HepG2 (cell line): ENCODE measurements around the gene ACER3. TPM values are rescaled to one million over a fixed set of nuclear protein-coding genes. Genes with fewer than 3 reads are reported as not detected.

ENCODE experiments used
- ATF7-NPFF ChIP-seq: sonication (generic); formaldehyde crosslinking; IDR thresholded peaks from 2 replicates; pipeline ENCODE4 v1.8.1; 2023; ENCODE audit warnings: mild to moderate bottlenecking, low read depth, missing genetic modification reagents, moderate library complexity
- CREM ChIP-seq, 2 experiments: sonication (generic) in 1 of 2; formaldehyde crosslinking in 1 of 2; IDR thresholded peaks; 2 replicates each; pipeline versions ENCODE4 v1.4.0 to v1.6.1; 2016 to 2020; ENCODE audit warnings: antibody characterized with exemption in 1 of 2, mild to moderate bottlenecking in 1 of 2, missing genetic modification reagents in 1 of 2
- EZH2 ChIP-seq: conservative IDR thresholded peaks from 2 replicates; pipeline ENCODE4 v1.6.1; 2012; ENCODE audit warnings: mild to moderate bottlenecking, low read depth, low read length, moderate library complexity
- MIXL1 ChIP-seq: IDR thresholded peaks from 2 replicates; pipeline ENCODE4 v1.6.1; 2016
- NR1H2 ChIP-seq: sonication (generic); formaldehyde crosslinking; IDR thresholded peaks from 2 replicates; pipeline ENCODE4 v1.8.1; 2022; ENCODE audit warnings: low read depth, missing genetic modification reagents, borderline replicate concordance
- RFX1 ChIP-seq: fragments of 450-650 bp; IDR thresholded peaks from 2 replicates; pipeline ENCODE4 v1.6.1; 2017
- SOX5 ChIP-seq: IDR thresholded peaks from 2 replicates; pipeline ENCODE4 v1.6.1; 2016; ENCODE audit warnings: borderline replicate concordance
- SYNCRIP ChIP-seq: fragments of 200-400 bp; formaldehyde crosslinking; IDR thresholded peaks from 2 replicates; pipeline ENCODE4 v1.6.1; 2018; ENCODE audit warnings: mild to moderate bottlenecking, low read depth, low read length; ENCODE audit not compliant: insufficient read depth
- TARDBP ChIP-seq: sonication (generic); formaldehyde crosslinking; IDR thresholded peaks from 2 replicates; pipeline ENCODE4 v1.8.0; 2022; ENCODE audit warnings: mild to moderate bottlenecking, missing genetic modification reagents
- THAP9 ChIP-seq: sonication (generic); formaldehyde crosslinking; IDR thresholded peaks from 2 replicates; pipeline ENCODE4; 2020; ENCODE audit warnings: missing genetic modification reagents, mild to moderate bottlenecking, borderline replicate concordance
- ZBTB42 ChIP-seq: sonication (generic); formaldehyde crosslinking; IDR thresholded peaks from 2 replicates; pipeline ENCODE4 v1.5.0; 2020; ENCODE audit warnings: mild to moderate bottlenecking, missing genetic modification reagents
- ZFP41 ChIP-seq: sonication (generic); formaldehyde crosslinking; IDR thresholded peaks from 2 replicates; pipeline ENCODE4 v1.4.0; 2020; ENCODE audit warnings: mild to moderate bottlenecking, missing genetic modification reagents, borderline replicate concordance
- ZGPAT ChIP-seq: IDR thresholded peaks from 2 replicates; pipeline ENCODE4 v1.6.1; 2016; ENCODE audit warnings: mild to moderate bottlenecking
- ZNF225 ChIP-seq: sonication (generic); formaldehyde crosslinking; IDR thresholded peaks from 2 replicates; pipeline ENCODE4 v1.4.0; 2020; ENCODE audit warnings: mild to moderate bottlenecking, missing genetic modification reagents
- ZNF317 ChIP-seq: sonication (generic); formaldehyde crosslinking; IDR thresholded peaks from 2 replicates; pipeline ENCODE4 v1.5.0; 2020; ENCODE audit warnings: mild to moderate bottlenecking, missing genetic modification reagents
- ZNF781 ChIP-seq: sonication (generic); formaldehyde crosslinking; IDR thresholded peaks from 2 replicates; pipeline ENCODE4 v1.5.1; 2020; ENCODE audit warnings: borderline replicate concordance, mild to moderate bottlenecking, missing genetic modification reagents; ENCODE audit errors: not compliant biosample characterization
- polyA plus RNA-seq, 8 experiments: library from polyadenylated mRNA; depleted of rRNA in 3 of 8; stranded (reverse) in 7 of 8; unstranded in 1 of 8; fragments of >200 nt; fragmentation: Illumina TruSeq in 4 of 8; extraction: Trizol in 4 of 8; gene quantifications; 2 replicates each; pipeline versions ENCODE4 v1.2.1 to v1.2.3, GENCODE V29; 2011 to 2016; ENCODE audit warnings: low read depth in 4 of 8, missing spikeins in 1 of 8, mixed read lengths in 1 of 8; ENCODE audit not compliant: insufficient read depth in 1 of 8
- total RNA-seq, 5 experiments: library from RNA; depleted of rRNA; stranded (reverse); fragments of >200 nt; fragmentation: Illumina TruSeq; extraction: Trizol; gene quantifications; 2 replicates each; pipeline ENCODE4 v1.2.3, GENCODE V29; 2016; ENCODE audit warnings: low read depth in 1 of 5
- TF ChIP-seq, protein P1 (sequence below): sonication (generic); formaldehyde crosslinking; IDR thresholded peaks from 2 replicates; pipeline ENCODE4 v1.4.0; 2020; ENCODE audit warnings: low read depth, missing genetic modification reagents
- TF ChIP-seq, protein P2 (sequence below): sonication (generic); formaldehyde crosslinking; IDR thresholded peaks from 2 replicates; pipeline ENCODE4 v1.4.0; 2020; ENCODE audit warnings: missing genetic modification reagents; ENCODE audit errors: not compliant biosample characterization

The ACER3 gene
- total and polyA plus RNA-seq, 2 of the 13 experiments (the other 11 are each of a cell fraction or from before 2014, with no cell fraction given) = 6.0 to 9.8 TPM

DNA sequence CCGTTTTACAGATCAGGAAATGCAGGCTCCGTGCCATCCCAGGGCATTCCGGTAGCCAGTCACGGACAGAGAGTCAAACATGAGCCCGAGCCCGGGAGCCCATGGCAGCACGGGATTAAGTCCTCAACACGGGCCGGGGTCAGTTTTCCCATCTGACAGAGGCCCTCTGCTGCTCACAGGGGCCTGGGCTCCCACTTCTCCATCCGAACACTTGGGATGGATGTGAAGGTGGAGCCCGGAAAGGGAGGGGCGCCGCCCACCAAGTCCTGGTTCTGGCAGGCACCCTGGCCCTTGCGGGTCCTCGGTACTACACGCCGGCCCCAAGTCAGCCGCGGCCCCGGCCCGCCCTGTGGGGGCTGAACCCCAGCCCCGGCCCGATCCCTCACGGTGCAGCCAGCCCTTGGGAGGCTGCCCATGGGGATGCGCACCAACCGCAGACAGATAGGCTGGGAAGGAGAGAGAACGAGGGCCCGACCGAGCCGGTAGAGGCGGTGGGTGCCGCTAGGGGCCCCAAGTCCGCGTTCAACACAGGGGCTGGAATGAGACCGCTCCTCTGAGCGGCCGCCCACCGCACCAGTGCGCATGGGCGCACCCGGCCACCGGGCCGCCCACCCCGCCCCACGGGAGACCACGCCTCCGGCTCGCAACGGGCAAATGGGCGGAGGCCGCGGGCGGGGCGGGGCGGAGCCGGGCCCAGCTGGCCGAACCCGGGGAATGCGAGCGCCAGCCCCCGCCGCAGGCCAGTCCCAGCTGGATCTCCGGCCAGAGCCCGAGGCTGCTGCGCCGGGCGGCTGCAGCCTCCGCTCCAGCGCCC is 205.7 kb downstream of the ACER3 start, which contains the start of gene CAPN5 (continued):
- TF ChIP-seq ZNF781 (CRISPR knock-in tag) (no peak), CREM (IDR thresholded peaks at IDR 0.05) (no peak), CREM (CRISPR knock-in tag; IDR thresholded peaks at IDR 0.05) (no peak), ZFP41 (CRISPR knock-in tag) (0 out of 2 replicates have a peak, but pooled peaks have one; percentile 54), SYNCRIP (no peak), TARDBP (CRISPR knock-in tag) (no peak), ZGPAT (CRISPR knock-in tag) (peak; percentile 57; the same call in 1 of the 2 replicates), MIXL1 (CRISPR knock-in tag) (no peak), ZBTB42 (CRISPR knock-in tag) (no peak), THAP9 (CRISPR knock-in tag) (peak; percentile 41; the same call in 1 of the 2 replicates), ZNF225 (CRISPR knock-in tag) (peak; percentile 38; the same call in 1 of the 2 replicates), ATF7-NPFF (peak; percentile 74), NR1H2 (no peak), SOX5 (CRISPR knock-in tag) (no peak), EZH2 (no peak), RFX1 (no peak), ZNF317 (no peak)
- TF ChIP-seq, protein P1, sequence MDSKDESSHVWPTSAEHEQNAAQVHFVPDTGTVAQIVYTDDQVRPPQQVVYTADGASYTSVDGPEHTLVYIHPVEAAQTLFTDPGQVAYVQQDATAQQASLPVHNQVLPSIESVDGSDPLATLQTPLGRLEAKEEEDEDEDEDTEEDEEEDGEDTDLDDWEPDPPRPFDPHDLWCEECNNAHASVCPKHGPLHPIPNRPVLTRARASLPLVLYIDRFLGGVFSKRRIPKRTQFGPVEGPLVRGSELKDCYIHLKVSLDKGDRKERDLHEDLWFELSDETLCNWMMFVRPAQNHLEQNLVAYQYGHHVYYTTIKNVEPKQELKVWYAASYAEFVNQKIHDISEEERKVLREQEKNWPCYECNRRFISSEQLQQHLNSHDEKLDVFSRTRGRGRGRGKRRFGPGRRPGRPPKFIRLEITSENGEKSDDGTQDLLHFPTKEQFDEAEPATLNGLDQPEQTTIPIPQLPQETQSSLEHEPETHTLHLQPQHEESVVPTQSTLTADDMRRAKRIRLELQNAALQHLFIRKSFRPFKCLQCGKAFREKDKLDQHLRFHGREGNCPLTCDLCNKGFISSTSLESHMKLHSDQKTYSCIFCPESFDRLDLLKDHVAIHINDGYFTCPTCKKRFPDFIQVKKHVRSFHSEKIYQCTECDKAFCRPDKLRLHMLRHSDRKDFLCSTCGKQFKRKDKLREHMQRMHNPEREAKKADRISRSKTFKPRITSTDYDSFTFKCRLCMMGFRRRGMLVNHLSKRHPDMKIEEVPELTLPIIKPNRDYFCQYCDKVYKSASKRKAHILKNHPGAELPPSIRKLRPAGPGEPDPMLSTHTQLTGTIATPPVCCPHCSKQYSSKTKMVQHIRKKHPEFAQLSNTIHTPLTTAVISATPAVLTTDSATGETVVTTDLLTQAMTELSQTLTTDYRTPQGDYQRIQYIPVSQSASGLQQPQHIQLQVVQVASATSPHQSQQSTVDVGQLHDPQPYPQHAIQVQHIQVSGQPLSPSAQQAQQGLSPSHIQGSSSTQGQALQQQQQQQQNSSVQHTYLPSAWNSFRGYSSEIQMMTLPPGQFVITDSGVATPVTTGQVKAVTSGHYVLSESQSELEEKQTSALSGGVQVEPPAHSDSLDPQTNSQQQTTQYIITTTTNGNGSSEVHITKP (CRISPR knock-in tag) = no peak
- TF ChIP-seq, protein P2, sequence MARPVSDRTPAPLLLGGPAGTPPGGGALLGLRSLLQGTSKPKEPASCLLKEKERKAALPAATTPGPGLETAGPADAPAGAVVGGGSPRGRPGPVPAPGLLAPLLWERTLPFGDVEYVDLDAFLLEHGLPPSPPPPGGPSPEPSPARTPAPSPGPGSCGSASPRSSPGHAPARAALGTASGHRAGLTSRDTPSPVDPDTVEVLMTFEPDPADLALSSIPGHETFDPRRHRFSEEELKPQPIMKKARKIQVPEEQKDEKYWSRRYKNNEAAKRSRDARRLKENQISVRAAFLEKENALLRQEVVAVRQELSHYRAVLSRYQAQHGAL (CRISPR knock-in tag) = no peak
